Subcutaneous adipose tissue (tissue), 4 donors: ENCODE data around the gene FASTK. TPM values are rescaled to one million over a fixed set of nuclear protein-coding genes. Genes with fewer than 3 reads are reported as not detected.

Experiments
- total RNA-seq, 4 donors: library from RNA; depleted of rRNA; stranded (reverse); fragments of >200 nt; gene quantifications; one replicate each; pipeline ENCODE4 v1.1.0, GENCODE V29; 2016
- TF ChIP-seq, protein P1 (sequence below): fragments of 450-650 bp; IDR thresholded peaks from one replicate; pipeline ENCODE4 v1.5.1; 2016; ENCODE audit warnings: low read depth, mild to moderate bottlenecking, control low read depth, antibody characterized with exemption, moderate library complexity

The FASTK gene
- total RNA-seq, 4 donors from 2014 or later, result 36.8 to 88.9 (median 44.0) TPM

DNA sequence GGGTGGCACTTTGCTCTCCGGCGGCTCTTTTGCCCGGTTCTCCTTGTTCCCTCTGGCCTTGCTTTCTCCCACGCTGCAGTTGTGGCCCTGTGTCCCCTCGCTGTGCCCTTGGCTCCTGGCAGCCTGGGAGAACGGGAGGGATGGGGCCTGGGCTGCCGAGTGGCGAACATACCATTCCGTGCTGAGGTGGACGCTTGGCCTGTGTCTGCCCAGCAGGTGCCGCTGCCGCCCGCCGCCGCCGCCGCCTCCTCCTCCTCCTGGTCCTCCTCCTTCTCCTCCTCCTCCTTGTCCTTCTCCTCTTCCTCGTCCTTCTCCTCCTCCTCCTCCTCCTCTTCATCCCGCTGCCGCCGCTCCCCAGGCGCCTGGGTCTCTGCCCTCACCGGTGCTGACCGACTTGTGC is 41.7 kb upstream of the FASTK start:
- TF ChIP-seq, protein P1, sequence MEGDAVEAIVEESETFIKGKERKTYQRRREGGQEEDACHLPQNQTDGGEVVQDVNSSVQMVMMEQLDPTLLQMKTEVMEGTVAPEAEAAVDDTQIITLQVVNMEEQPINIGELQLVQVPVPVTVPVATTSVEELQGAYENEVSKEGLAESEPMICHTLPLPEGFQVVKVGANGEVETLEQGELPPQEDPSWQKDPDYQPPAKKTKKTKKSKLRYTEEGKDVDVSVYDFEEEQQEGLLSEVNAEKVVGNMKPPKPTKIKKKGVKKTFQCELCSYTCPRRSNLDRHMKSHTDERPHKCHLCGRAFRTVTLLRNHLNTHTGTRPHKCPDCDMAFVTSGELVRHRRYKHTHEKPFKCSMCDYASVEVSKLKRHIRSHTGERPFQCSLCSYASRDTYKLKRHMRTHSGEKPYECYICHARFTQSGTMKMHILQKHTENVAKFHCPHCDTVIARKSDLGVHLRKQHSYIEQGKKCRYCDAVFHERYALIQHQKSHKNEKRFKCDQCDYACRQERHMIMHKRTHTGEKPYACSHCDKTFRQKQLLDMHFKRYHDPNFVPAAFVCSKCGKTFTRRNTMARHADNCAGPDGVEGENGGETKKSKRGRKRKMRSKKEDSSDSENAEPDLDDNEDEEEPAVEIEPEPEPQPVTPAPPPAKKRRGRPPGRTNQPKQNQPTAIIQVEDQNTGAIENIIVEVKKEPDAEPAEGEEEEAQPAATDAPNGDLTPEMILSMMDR, result no peak

DNA sequence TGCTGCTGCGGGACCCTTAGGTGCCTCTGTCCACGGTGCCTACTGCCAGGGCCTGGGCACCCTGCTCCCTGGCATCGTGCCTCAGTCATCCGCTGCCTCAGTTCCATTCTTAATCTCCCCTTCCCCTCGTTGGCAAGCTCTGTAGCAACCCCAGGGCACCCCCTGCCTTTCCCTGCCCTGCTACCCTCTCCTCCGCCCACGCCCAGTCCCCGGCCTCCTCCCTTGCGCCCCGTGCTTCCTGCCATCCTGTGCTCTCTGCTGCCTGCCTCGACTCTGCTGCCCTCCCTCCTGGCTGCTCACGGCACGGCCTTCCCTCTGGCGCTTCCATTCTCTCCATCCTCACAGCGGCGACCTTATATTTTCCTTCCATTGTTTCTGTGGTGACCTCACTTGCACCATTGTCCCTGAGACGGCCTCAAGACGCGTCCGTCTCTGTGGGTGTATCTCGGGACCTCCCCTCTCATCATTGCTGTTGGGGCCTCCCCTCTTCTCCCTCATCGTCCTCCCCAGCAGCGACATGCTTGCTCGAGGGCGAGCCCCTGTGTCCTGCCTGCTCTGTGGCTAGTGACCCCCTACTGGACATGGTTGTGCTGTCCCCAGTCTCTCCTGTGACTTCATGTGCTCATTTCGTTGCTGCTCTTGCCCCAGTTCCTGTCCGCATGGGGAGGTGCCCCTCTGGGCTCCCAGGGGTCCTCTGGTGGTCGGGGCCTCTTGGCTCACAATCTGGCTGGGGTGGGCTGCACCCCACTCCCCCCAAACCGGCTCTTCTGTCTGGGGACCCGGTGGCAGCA is 41.0 kb upstream of the FASTK start:
- TF ChIP-seq, protein P1, result no peak

DNA sequence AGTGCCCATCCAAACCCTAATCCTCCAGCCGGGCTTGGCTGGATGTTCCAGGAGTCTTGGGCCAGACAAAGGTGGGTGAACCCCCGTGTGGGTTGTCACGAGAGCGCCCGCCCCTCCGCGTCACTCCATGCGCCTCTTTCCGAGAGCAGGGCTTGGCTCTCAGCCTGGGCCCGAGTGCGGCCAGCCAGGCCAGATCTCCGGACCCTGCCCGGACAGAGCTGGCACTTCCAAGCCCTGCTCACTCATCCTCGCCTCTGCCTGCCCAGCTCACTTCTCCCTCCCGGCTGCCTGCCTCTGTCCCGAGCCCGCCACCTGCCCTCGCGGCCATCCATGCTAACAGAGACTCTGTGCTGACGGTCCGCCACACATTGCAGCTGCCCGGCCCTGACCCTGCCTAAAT is 40.3 kb upstream of the FASTK start:
- TF ChIP-seq, protein P1, result no peak

DNA sequence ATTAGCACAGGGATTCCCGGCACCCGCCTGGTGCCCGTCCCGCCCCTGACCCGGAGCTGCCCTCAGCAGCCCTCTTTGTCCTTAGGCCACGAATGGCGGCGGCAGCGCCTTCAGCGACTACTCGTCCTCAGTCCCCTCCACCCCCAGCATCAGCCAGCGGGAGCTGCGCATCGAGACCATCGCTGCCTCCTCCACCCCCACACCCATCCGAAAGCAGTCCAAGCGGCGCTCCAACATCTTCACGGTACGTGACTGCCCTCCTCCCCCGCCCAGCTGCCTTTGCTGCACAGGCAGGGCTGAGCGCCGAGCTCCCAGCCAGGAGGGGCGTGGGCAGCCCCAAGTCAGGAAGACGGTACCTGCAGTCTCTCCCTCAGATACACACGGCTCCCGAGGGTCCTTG is 39.3 kb upstream of the FASTK start:
- TF ChIP-seq, protein P1, result no peak

DNA sequence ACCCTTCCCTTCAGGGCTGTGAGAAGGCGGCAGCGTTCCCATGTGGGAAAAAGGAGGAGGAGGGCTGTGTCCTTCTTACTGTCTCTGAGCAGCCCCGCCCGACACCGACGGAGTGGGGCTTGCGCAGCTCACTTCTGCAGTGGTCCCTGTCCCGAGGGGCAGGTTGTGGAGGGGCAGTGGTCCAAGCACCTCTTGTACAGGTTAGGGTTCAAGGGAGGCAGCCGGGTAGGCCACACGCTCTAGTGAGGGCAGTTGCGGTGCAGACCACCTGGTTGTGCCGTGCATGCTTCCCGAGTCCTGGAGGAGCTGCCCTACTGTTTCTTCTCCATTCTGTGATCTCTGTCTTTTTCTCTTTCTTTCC is 38.4 kb upstream of the FASTK start:
- TF ChIP-seq, protein P1, result no peak

DNA sequence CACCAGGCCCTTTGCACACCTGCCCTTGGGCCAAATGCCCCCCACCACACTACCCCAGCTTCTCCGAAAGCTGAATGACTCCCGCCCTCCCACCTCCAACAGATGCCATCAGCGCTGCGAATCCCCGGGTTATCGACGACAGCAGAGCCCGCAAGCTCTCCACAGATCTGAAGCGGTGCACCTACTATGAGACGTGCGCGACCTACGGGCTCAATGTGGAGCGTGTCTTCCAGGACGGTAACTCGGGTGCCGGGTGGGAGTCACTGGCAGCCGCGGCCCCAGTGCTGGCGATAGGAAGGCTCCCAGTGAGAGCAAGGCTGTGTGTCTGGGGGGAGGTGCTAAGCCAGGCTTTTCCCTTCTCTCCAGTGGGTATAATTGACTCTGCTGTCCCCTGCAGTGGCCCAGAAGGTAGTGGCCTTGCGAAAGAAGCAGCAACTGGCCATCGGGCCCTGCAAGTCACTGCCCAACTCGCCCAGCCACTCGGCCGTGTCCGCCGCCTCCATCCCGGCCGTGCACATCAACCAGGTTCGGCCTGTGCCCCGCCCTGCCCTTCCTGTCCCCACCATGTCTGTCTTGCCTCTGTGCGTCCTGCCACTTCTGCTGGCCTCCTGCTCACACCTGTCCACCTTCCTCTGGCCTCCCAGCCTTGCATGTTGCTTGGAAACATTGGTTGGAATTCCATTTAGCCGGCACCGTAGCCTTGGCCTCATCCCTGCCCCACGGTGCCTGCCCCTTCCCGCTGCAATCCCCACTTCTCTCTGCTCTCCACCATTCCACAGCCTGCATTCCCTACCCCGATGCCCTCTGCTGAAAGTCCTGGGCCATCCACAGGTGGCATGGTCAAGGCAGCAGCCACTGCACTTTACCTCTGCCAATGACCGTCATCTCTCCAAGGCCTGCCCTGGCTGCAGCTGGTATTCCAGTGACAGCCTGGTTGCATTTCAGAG is 37.8 kb upstream of the FASTK start:
- TF ChIP-seq, protein P1, result no peak

DNA sequence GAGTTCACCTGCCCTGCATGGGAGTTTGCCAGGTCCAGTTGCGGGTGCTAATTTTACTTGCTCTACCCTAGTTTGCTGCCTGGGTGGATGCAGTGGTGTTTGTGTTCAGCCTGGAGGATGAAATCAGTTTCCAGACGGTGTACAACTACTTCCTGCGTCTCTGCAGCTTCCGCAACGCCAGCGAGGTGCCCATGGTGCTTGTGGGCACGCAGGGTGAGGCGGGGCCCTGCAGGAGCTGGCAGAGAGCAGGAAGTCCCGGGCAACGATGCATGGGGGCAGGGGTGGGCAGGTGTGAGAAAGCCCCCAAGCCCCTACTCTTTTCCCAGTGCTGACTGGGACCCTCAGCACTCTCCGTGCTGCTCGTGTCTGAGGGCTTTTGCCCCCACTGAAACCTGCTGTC is 37.0 kb upstream of the FASTK start:
- TF ChIP-seq, protein P1, result no peak
